BE2C (cell line): ENCODE results near the gene MALRD1.
"Not testable (repeated sequence)": the region's sequence is repeated elsewhere in the genome, so short reads cannot be mapped to it uniquely, and the experiment has no call there.

Source experiments
- DNase-seq: peaks from one replicate; pipeline ENCODE4 v3.0.0-alpha.2; 2020
- H3K27me3 ChIP-seq: fragments of 250-450 bp; sonication (Bioruptor Pico); 2 replicates; pipeline ENCODE4 v1.5.1; 2020; ENCODE audit warnings: mild to moderate bottlenecking
- H3K36me3 ChIP-seq: fragments of 250-450 bp; sonication (Bioruptor Pico); 2 replicates; pipeline ENCODE4 v1.5.1; 2020; ENCODE audit warnings: mild to moderate bottlenecking
- H3K4me1 ChIP-seq: fragments of 250-450 bp; sonication (Bioruptor Pico); 2 replicates; pipeline ENCODE4 v1.5.1; 2020
- H3K4me3 ChIP-seq: 2 replicates; pipeline ENCODE4 v1.5.1; 2011; ENCODE audit warnings: low read depth, low read length
- H3K9me3 ChIP-seq: fragments of 250-450 bp; sonication (Bioruptor Pico); 2 replicates; pipeline ENCODE4 v1.5.1; 2020
- CTCF ChIP-seq: IDR thresholded peaks from 2 replicates; pipeline ENCODE4 v1.5.1; 2012; ENCODE audit warnings: mild to moderate bottlenecking, low read depth, low read length

The MALRD1 gene

GRCh38 chr10:19498393-19499290, 450.0 kb downstream of the MALRD1 start:
- Histone ChIP-seq H3K27me3 (no peaks in the 10 kb centered on the region), H3K4me3 (no peak overlapping the region), H3K9me3 (no peaks in the 10 kb centered on the region), H3K4me1 (no peaks in the 10 kb centered on the region), H3K36me3 (no peaks in the 10 kb centered on the region)
- TF ChIP-seq CTCF = no peak
- no peak for DNase-seq

GRCh38 chr10:19499291-19499770, 450.7 kb downstream of the MALRD1 start:
- TF ChIP-seq CTCF = no peak
- H3K27me3 ChIP-seq = no peaks in the 10 kb centered on the region
- no peak overlapping the region for H3K4me3 ChIP-seq
- H3K4me1 ChIP-seq = no peaks in the 10 kb centered on the region
- no peaks in the 10 kb centered on the region for H3K36me3 ChIP-seq
- H3K9me3 ChIP-seq = no peaks in the 10 kb centered on the region
- no peak for DNase-seq

- Histone ChIP-seq H3K9me3 (no peaks in the 10 kb centered on the region), H3K4me1 (no peaks in the 10 kb centered on the region), H3K27me3 (no peaks in the 10 kb centered on the region), H3K4me3 (no peak overlapping the region), H3K36me3 (no peaks in the 10 kb centered on the region)
- no peak for DNase-seq
- TF ChIP-seq CTCF = no peak
These were observed 452.4 kb downstream of the MALRD1 start for GRCh38 chr10:19500959-19501358.

GRCh38 chr10:19505320-19506312, 457.0 kb downstream of the MALRD1 start:
- no peak for DNase-seq
- no peaks in the 10 kb centered on the region for H3K4me1 ChIP-seq
- H3K4me3 ChIP-seq = no peak overlapping the region
- TF ChIP-seq CTCF = no peak
- H3K27me3 ChIP-seq = no peaks in the 10 kb centered on the region
- no peaks in the 10 kb centered on the region for H3K36me3 ChIP-seq
- H3K9me3 ChIP-seq = no peaks in the 10 kb centered on the region

- not testable (repeated sequence) for H3K4me1 ChIP-seq
These were observed 461.6 kb downstream of the MALRD1 start for GRCh38 chr10:19510005-19510732.

GRCh38 chr10:19518109-19518508, 469.5 kb downstream of the MALRD1 start:
- H3K36me3 ChIP-seq = no peaks in the 10 kb centered on the region
- no peak overlapping the region for H3K4me3 ChIP-seq
- H3K27me3 ChIP-seq = no peaks in the 10 kb centered on the region
- H3K4me1 ChIP-seq = no peaks in the 10 kb centered on the region
- H3K9me3 ChIP-seq = no peaks in the 10 kb centered on the region
- no peak for TF ChIP-seq CTCF
- DNase-seq = no peak

More at GRCh38 chr10:19510005-19510732, 461.6 kb downstream of the MALRD1 start:
- H3K9me3 ChIP-seq, H3K27me3 ChIP-seq, H3K4me3 ChIP-seq, DNase-seq, H3K36me3 ChIP-seq: not testable (repeated sequence)
